NK-92 (cell line): ENCODE data around the gene PALM.
"Not testable (repeated sequence)": the region's sequence is repeated elsewhere in the genome, so short reads cannot be mapped to it uniquely, and the experiment has no call there.

Source experiments
- DNase-seq: peaks from one replicate; lab custom pipeline; 2025; ENCODE audit not compliant: unreplicated experiment; lab: John Stamatoyannopoulos, UW

Gene PALM

GRCh38 chr19:708154-709143 is at the start of gene PALM:
Gene PALM (plus strand): TSS chr19:708935. CDS start chr19:709147, 212 bp downstream.
- DNase-seq: no peak

- no peak for DNase-seq
Observed at GRCh38 chr19:660793-661426, 47.8 kb upstream of the PALM start.

GRCh38 chr19:661427-662196 is 47.1 kb upstream of the PALM start:
- no peak for DNase-seq

- no peak for DNase-seq
Observed at GRCh38 chr19:662207-662961, 46.4 kb upstream of the PALM start.

GRCh38 chr19:662962-663681 is 45.6 kb upstream of the PALM start, which contains the start of gene RNF126:
Gene RNF126 (minus strand): TSS chr19:663214. CDS start chr19:663121, 93 bp downstream.
- DNase-seq: peak; percentile 54

GRCh38 chr19:663682-664117 is 45.0 kb upstream of the PALM start:
- no peak for DNase-seq

GRCh38 chr19:664913-665443 is 43.8 kb upstream of the PALM start:
- DNase-seq: no peak

- not testable (repeated sequence) for DNase-seq
Observed at GRCh38 chr19:666985-667573, 41.7 kb upstream of the PALM start.

GRCh38 chr19:668675-669434 is 39.9 kb upstream of the PALM start:
- DNase-seq: not testable (repeated sequence)

- DNase-seq: no peak
Observed at GRCh38 chr19:670609-671075, 38.1 kb upstream of the PALM start.

GRCh38 chr19:674282-675151 is 34.2 kb upstream of the PALM start:
- no peak for DNase-seq

- DNase-seq: no peak
Observed at GRCh38 chr19:676007-676338, 32.8 kb upstream of the PALM start.

GRCh38 chr19:676339-677105 is 32.2 kb upstream of the PALM start, which contains the start of gene FSTL3:
Gene FSTL3 (plus strand): TSS chr19:676392. CDS start chr19:676424, 32 bp downstream.
- DNase-seq: no peak

- DNase-seq: no peak
Observed at GRCh38 chr19:677201-677600, 31.5 kb upstream of the PALM start.

GRCh38 chr19:677601-678436 is 30.9 kb upstream of the PALM start:
- no peak for DNase-seq
